NCI-H1436 (cell line): ENCODE data around the gene PLSCR3.
A peak's percentile ranks its signal among the peaks of the same experiment; 100 is the strongest.

Experiments
- DNase-seq: peaks from one replicate; lab custom pipeline; 2025; lab: John Stamatoyannopoulos, UW

The PLSCR3 gene

GRCh38 chr17:7405350-7406234 is 11.3 kb upstream of the PLSCR3 start:
- DNase-seq, result no peak

- DNase-seq, result no peak
These were observed 10.5 kb upstream of the PLSCR3 start for GRCh38 chr17:7404737-7405349.

- DNase-seq, result peak; percentile 98
These were observed 9.8 kb upstream of the PLSCR3 start, which contains the start of gene TMEM256 for GRCh38 chr17:7403977-7404736. Gene TMEM256, minus strand, starts transcription at chr17:7404097. Its CDS starts 13 bp downstream, at chr17:7404084.

- DNase-seq, result no peak
These were observed 9.3 kb upstream of the PLSCR3 start for GRCh38 chr17:7403727-7403976.

- DNase-seq, result peak; percentile 27
These were observed 8.9 kb upstream of the PLSCR3 start for GRCh38 chr17:7403043-7403726.

GRCh38 chr17:7398612-7399011 is 4.3 kb upstream of the PLSCR3 start:
- no peak for DNase-seq

- no peak for DNase-seq
These were observed 1.8 kb upstream of the PLSCR3 start for GRCh38 chr17:7396147-7396546.

GRCh38 chr17:7393613-7394451 is 493 bp downstream of the PLSCR3 start:
- peak; percentile 73 for DNase-seq

GRCh38 chr17:7392696-7393612 is 1.4 kb downstream of the PLSCR3 start:
- DNase-seq, result no peak

- no peak for DNase-seq
These were observed 3.0 kb downstream of the PLSCR3 start for GRCh38 chr17:7391307-7391706.

- DNase-seq, result no peak
These were observed 4.1 kb downstream of the PLSCR3 start for GRCh38 chr17:7389924-7390910.

- no peak for DNase-seq
These were observed 5.5 kb downstream of the PLSCR3 start for GRCh38 chr17:7388856-7389255.

GRCh38 chr17:7384489-7385081 is 9.7 kb downstream of the PLSCR3 start:
- DNase-seq, result no peak

GRCh38 chr17:7383742-7384488 is 10.4 kb downstream of the PLSCR3 start:
- DNase-seq, result no peak

GRCh38 chr17:7383371-7383741 is 11.0 kb downstream of the PLSCR3 start:
- no peak for DNase-seq

- no peak for DNase-seq
These were observed 11.4 kb downstream of the PLSCR3 start for GRCh38 chr17:7382901-7383300.

GRCh38 chr17:7380855-7381683 is 13.3 kb downstream of the PLSCR3 start, which contains the start of gene TNK1:
Gene TNK1, plus strand, starts transcription at chr17:7381089. Its CDS starts 1,838 bp downstream, at chr17:7382927.
- DNase-seq, result no peak
